Bronchial epithelial cell (primary cell): ENCODE data around the gene C4orf17. TPM values are rescaled to one million over a fixed set of nuclear protein-coding genes. Genes with fewer than 3 reads are reported as not detected.

ENCODE experiments used
- DNase-seq: peaks from one replicate; pipeline ENCODE4 v3.0.0-alpha.2; 2010; ENCODE audit warnings: low read depth
- FAIRE-seq: peaks from 2 replicates; lab custom pipeline; 2011; peaks lifted over from hg19 to GRCh38; lab: Jason Lieb, UNC
- H3K27me3 ChIP-seq: 2 replicates; pipeline ENCODE4 v1.5.1; 2011; ENCODE audit warnings: low read length; ENCODE audit not compliant: control insufficient read depth, insufficient read depth
- H3K36me3 ChIP-seq: 2 replicates; pipeline ENCODE4 v1.5.1; 2011; ENCODE audit warnings: low read length; ENCODE audit not compliant: control insufficient read depth, insufficient read depth
- H3K4me3 ChIP-seq: 2 replicates; pipeline ENCODE4 v1.5.1; 2011; ENCODE audit warnings: mild to moderate bottlenecking, low read depth, low read length, control low read depth
- total RNA-seq: library from RNA; depleted of rRNA; stranded (reverse); fragments of >200 nt; gene quantifications from 2 replicates; pipeline ENCODE4 v1.2.1, GENCODE V29; 2014
- TF ChIP-seq, protein P1 (sequence below): IDR thresholded peaks from 2 replicates; pipeline ENCODE4 v1.5.1; 2011; ENCODE audit warnings: mild to moderate bottlenecking, moderate library complexity, low read length, control low read depth, inconsistent platforms; ENCODE audit not compliant: insufficient read depth, severe bottlenecking

Gene C4orf17
- total RNA-seq, 1 donor from 2014 or later = not detected

- Histone ChIP-seq H3K4me3 (no peak overlapping the region), H3K36me3 (no peaks in the 10 kb centered on the region), H3K27me3 (no peaks in the 10 kb centered on the region)
- FAIRE-seq (no peak), DNase-seq (no peak)
- TF ChIP-seq, protein P1, sequence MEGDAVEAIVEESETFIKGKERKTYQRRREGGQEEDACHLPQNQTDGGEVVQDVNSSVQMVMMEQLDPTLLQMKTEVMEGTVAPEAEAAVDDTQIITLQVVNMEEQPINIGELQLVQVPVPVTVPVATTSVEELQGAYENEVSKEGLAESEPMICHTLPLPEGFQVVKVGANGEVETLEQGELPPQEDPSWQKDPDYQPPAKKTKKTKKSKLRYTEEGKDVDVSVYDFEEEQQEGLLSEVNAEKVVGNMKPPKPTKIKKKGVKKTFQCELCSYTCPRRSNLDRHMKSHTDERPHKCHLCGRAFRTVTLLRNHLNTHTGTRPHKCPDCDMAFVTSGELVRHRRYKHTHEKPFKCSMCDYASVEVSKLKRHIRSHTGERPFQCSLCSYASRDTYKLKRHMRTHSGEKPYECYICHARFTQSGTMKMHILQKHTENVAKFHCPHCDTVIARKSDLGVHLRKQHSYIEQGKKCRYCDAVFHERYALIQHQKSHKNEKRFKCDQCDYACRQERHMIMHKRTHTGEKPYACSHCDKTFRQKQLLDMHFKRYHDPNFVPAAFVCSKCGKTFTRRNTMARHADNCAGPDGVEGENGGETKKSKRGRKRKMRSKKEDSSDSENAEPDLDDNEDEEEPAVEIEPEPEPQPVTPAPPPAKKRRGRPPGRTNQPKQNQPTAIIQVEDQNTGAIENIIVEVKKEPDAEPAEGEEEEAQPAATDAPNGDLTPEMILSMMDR = no peak
Observed at GRCh38 chr4:99571883-99572282, 61.1 kb downstream of the C4orf17 start.

DNA sequence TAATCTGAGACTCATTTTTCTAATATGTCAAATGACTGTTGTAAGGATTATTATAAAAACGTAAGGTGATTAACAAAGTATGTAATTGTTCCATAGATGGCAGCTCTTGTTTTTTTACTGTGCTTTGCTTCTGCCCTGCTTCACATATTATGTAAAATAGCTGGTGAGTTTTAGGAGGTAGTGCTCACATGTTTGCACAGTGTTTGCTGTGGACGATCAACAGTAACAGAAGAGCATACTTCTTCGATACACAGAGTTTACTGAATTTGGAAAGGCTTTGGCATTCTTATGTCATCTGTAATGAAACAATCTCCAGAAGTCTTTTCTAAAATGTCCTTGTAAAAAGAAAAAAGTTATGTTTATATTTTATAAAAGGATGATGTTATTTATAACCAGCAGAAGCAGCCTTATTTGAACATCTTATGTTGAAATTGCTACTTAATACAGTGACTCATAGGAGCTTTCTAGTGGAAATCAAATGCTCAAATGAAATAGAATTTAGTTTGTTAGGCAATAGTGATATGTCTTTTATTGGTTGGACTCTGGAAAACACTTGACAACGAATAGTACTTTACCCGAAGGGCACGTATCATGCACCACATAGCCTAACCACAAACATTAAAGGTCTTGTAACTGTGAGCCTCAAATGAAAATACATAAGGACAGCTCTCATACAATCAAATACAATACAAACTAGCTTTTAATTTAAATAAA, 61.9 kb downstream of the C4orf17 start:
- H3K36me3 ChIP-seq = no peaks in the 10 kb centered on the region
- no peaks in the 10 kb centered on the region for H3K27me3 ChIP-seq
- FAIRE-seq (no peak), DNase-seq (peak; percentile 72)
- no peak overlapping the region for H3K4me3 ChIP-seq
- TF ChIP-seq, protein P1 = no peak

- FAIRE-seq (no peak), DNase-seq (no peak)
- Histone ChIP-seq H3K27me3 (no peaks in the 10 kb centered on the region), H3K36me3 (no peaks in the 10 kb centered on the region), H3K4me3 (no peak overlapping the region)
- TF ChIP-seq, protein P1 = no peak
Observed at GRCh38 chr4:99573735-99574368, 63.0 kb downstream of the C4orf17 start.

- TF ChIP-seq, protein P1 = no peak
- H3K36me3 ChIP-seq = no peaks in the 10 kb centered on the region
- FAIRE-seq (no peak), DNase-seq (no peak)
- H3K27me3 ChIP-seq = no peaks in the 10 kb centered on the region
- no peak within 1 kb of the TSS for H3K4me3 ChIP-seq
Observed at GRCh38 chr4:99574530-99575324, 63.9 kb downstream of the C4orf17 start, which contains the start of gene MTTP. MTTP (plus strand) TSS chr4:99574824; CDS start chr4:99574910, 86 bp downstream.

GRCh38 chr4:99578714-99579113, 67.9 kb downstream of the C4orf17 start:
- no peaks in the 10 kb centered on the region for H3K36me3 ChIP-seq
- FAIRE-seq (no peak), DNase-seq (no peak)
- no peak overlapping the region for H3K4me3 ChIP-seq
- TF ChIP-seq, protein P1 = no peak
- no peaks in the 10 kb centered on the region for H3K27me3 ChIP-seq
